HS-5 (cell line): Measurements from ENCODE around the gene SDS.

ENCODE experiments used
- DNase-seq: peaks from one replicate; pipeline ENCODE4 v3.0.0-alpha.2; 2012; ENCODE audit warnings: low read depth

The SDS gene

DNA sequence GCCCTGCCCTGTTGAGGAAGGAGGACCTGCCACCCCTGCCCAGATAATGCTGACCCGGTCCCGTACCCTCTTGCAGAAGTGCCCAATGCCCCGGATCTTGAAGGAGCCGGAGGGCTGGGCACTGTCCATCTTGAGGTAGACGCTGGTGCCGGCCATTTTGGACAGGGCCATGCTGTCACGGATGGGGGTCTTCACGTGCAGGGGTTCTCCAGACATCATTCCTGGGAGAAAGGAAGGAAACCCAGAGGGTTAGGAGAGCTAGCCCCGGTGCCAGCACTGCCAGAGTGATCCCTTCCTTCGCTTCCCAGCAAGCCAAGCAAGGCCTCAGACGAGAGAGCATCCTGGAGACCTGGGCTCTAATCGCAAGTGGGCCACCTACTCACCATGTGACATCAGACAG, 4.2 kb downstream of the SDS start:
- no peak for DNase-seq

DNA sequence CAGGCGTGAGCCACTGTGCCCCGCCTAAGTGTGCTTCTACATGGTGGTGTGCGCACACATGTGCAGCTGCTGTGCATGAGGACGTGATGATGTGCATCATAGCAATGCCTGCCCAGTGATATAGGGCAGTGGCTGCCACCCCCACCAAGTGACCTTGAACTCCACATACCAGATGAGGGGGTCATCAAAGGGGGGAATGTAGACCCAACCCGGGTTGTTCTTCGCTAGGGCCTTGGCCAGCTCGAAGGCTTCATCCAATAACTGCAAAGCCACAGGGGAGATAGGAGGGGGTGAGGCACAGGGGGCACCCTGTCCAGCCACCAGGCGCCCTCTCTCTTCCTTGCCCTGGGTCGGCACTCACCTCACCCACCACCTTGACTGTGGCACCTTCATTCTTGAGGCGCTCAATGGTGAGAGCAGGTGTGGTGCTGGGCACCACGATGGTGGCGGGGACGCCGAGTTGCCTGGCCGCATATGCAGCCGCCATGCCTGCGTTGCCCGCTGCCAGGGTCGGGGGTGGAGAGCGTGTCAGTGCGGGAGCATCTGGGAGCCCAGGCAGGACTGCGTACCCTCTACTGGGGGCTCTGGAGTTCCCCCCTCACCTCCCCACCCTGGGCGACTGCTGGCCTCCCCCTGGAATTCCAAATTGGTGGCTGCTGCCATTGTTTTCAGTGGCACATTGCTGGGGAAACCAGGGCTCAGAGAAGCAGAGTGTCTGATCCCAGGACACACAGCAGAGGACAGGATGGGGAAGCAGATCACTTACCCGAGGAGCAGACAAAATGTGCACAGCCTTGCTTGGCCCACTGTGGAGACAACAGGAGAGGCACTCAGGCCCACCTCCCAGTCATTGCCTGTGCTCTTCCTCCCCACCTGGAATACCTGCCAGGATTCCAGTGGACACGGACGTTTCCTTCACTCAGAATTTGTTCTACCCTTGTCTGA, 5.1 kb downstream of the SDS start:
- no peak for DNase-seq

DNA sequence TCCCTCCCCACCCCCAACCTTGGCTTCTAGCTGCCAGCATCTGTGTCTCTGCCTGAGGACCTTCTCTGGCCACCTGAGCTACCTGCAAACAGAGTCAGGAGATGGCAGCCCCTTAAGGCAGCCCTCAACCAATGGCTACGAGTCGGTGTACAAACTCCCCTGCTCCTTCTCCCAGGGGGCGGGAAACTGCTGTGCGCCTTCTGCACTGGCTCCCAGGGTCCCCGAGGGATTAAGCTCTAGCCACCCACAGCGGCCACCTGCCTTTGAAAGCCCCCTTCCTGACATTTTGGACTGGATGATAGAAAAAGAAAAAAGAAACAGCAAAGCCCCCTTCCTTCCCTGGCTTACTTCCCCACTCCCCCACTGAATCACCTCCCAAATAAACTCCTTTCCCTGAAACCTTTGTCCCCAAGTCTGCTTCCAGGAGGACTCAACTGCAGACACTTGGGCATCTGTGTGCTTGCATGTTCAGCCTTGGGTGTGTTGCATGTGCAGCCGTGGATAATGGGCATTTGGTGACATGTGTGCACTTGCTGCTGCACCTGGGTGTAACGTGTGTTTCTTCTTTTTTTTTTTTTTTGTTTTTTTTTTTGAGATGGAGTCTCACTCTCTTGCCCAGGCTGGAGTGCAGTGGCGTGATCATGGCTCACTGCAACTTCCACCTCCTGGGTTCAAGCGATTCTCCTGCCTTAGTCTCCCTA, 6.0 kb downstream of the SDS start:
- DNase-seq, result no peak

DNA sequence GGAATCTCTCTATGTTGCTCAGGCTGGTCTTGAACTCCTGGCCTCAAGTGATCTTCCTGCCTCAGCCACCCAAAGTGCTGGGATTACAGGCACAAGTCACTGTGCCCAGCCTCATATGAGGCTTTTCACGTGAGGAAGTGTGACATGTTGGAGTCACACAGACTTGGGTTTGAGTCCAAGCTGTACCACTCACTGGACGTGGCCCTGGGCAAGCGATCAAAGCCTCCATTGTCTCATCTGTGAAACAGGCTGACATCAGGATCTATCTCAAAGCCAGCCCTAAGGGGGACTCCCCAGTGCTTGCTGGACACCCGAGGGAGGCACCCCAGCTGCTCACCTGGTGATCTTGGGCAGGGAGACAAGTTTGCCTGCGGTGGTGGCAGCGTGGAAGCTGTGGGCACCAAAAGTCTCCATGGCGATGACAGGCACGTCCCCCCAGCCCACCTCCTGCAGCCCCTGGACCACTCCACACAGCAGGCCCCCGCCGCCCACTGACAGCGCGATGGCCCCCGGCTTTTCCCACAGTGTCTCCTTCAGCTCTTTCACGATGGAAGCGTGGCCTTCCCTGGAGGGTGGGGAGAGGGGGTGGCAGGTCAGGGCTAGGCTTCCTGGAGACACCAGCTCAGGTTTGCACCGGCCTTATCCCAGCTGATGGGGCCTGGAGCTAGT, 6.7 kb downstream of the SDS start:
- no peak for DNase-seq

DNA sequence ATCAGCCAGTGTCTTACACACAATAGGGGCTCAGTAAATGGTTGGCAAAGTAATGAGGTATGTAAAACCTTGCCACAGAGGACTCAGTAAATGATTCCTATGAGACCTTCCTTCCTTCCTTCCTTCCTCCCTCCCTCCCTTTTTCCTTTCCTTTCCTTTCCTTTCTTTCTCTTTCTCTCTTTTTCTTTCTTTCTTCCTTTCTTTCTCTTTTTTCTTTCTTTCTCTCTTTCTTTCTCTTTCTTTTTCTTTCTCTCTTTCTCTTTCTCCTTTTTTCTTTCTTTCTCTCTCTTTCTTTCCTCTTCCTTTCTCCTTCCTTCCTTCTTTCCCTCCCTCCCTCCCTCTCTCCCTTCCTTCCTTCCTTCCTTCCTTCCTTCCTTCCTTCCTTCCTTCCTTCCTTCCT, 7.5 kb downstream of the SDS start:
- no peak for DNase-seq

DNA sequence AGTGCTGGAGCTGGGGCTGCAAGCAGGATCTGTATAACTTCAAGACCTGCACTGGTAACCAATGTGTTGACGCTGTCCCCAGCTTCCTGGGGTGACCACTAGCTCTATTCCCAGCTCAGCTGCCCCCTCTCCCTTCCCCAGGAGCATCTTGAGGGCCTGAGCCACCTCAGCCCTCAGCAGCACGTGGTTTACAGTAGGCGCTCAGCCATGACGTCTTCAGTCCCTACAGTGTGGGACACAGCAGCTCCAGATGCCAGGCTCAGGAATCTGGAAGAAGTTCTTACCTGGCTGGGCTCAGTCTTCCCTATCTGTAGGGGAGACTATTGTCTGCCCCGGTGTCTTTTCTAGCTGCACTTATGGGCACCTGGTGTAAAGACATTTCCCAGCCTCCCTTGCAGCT, 8.6 kb downstream of the SDS start:
- no peak for DNase-seq

DNA sequence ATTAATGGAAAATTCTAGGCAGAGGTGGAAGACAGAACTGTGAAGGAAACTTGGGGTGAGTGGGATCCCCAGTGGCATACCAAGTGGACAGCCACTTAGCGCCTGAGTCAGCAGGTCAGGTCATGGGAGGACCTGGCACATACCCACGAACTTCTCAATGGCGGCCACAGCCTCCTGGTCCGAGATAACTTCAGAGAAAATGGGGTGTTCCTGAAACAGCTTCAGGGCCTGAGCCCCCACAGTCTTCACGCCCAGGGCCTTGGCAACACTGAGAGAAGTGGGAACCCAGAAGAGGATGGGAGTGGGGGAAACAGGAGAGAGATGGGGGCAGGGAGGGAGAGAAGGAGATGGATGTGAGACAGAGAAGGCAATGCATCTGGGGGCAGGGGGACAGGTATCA, 9.9 kb downstream of the SDS start:
- no peak for DNase-seq

DNA sequence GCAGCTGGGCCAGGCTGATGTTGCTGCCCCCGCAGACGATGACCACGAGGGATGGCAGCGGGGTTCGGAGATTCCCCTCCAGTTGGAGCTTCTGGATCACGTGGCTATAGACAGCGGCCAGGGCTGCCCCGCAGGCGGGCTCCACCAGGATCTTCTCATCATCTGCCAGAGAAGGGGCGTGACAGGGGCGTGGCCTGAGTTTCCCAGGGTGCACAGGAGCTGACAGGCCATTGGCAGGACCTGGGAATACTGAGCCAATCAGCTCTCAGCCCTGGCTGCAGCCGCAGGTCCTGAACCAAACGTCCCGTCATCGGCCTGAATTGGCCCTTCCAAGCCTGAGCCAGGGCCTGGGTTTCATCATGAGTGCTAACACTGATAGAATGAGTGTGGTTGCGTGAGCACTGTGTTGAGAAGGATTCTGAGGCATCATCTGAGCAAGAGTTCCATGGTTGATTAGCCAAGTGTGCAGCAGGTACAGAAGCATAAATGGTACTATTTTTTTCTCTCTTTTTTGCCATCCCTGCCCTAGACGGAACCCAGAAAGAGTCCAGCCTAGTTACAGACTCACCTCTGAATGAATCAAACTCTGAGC, 10.6 kb downstream of the SDS start:
- no peak for DNase-seq

DNA sequence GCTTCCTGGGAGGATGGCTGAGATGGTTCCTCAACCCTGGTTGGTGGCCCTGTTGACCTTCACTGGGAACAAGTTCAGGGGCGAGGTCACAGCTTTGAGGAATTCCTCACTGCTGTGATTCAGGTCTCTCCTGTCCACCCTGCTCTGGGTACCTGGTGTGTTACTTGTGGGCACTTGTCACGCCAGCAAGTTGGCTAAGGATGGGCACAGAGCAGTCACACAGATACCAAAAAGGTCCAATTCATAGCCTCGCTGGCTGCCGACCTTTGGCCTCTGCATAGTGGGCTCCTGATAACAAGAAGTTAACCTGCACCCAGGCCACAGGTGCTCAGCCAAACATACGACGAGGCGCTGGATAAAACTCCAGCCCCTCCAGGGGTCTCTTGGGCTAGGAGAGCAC, 11.2 kb downstream of the SDS start:
- no peak for DNase-seq

DNA sequence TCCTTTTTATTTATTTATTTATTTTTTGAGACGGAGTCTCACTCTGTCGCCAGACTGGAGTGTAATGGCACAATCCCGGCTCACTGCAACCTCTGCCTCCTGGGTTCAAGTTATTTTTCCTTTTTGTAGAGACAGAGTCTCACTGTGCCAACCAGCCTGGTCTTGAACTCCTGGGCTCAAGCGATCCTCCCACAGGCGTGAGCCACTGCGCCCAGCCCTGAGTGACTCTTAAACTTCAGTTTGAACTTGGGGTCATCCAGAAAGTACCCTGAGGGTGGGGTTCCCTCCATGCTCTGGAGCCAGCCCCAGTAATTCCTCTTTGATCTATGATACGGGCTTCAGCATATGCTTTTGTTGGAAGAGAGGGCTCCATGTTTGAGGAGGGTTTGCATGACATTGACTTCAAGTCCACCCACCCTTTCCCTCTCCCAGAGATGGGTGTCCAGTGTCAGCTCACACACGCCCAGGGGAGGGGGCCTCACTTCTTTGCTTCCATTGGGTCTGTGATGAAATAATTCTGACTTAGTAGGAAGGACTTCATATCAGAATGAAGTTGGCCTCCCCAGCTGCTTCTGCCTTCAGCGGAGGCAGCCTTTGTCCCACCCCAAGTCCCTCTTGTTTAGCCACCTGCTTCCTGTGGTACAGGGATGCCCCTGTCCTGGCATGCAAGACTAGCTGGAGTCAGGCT, 11.9 kb downstream of the SDS start:
- DNase-seq, result no peak

DNA sequence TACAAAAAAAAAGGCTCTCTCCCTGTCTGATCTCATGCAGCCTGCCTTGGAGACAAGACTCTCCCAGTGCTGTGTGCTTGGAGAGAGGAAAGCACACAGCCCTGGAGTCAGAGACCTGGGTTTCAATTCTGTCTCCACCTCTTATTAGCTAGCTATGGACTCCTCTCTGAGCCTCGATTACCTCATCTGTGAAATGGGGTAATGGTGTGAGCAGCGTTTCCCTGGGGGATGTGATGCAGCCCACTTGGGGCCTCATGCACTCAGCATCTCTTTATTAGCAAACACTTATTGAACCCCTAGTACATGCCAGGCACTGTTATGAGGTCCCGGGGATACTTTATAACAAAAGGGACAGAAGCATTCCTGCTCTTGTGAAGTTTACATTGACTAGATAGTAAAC, 12.5 kb downstream of the SDS start:
- DNase-seq, result no peak

DNA sequence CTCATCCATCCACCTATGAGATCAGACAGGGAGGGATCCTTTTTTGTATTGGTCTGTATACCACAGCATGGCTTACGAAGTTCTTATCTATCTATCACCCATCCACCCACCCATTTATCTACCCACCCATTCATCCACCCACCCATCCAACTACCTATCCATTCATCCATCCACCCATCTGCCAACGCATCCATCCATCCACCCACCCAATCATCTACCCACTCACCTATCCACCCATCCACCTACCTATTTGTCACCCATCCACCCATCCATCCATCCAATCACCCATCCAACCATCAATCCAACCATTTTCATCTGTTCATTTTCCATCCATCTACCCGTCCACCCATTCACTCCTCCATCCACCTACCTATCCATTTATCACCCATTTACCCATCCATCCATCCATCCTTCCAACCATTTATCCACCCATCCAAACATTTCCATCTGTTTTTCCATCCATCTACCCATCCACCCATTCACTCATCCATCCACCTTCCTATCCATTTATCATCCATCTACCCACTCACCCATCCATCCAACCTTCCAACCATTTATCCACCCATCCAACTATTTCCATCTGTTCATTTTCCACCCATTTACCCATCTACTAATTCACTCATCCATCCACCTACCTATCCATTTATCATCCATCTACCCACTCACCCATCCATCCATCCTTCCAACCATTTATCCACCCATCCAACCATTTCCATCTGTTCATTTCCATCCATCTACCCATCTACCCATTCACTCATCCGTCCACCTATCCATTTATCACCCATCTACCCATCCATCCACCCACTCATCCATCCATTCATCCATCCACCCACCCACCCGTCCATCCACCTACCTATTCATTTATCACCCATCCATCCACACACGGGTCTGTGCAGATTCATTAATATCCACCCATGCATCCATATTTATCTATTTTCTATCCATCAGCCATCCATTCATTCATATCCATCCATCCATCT, 13.3 kb downstream of the SDS start:
- no peak for DNase-seq

DNA sequence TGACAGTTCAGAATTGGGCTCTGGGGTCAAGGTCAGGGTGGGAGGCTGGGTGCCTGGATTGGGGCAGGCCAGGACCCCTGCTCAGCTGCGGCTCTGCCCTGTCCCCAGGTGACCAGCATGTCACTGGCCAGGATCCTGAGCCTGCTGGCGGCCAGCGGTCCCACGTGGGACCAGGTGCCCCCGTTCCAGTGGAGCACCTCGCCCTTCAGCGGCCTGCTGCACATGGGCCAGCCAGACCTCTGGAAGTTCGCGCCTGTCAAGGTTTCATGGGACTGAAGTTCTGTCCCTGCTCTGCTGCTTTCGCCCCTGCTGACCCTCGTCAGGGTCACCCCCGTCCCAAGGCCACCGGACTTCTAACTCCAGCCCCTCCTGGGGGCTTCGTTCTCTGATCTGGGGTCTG, 15.3 kb downstream of the SDS start:
- DNase-seq, result no peak

DNA sequence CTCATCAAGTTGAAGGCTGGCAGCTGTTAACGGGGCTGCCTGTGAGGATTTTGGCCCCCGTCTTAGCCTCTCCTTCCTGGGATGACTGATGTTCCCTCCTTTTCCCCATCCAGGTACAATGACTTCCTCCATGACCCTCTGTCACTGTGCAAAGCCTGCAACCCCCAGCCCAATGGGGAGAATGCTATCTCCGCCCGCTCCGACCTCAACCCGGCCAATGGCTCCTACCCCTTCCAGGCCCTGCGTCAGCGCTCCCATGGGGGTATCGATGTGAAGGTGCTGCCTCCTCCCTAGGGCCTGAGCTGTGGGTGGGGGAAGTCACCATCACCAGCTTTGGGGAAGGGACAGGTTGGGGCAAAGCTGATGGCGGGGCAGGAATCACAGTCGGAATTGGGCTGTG, 16.1 kb downstream of the SDS start:
- no peak for DNase-seq

DNA sequence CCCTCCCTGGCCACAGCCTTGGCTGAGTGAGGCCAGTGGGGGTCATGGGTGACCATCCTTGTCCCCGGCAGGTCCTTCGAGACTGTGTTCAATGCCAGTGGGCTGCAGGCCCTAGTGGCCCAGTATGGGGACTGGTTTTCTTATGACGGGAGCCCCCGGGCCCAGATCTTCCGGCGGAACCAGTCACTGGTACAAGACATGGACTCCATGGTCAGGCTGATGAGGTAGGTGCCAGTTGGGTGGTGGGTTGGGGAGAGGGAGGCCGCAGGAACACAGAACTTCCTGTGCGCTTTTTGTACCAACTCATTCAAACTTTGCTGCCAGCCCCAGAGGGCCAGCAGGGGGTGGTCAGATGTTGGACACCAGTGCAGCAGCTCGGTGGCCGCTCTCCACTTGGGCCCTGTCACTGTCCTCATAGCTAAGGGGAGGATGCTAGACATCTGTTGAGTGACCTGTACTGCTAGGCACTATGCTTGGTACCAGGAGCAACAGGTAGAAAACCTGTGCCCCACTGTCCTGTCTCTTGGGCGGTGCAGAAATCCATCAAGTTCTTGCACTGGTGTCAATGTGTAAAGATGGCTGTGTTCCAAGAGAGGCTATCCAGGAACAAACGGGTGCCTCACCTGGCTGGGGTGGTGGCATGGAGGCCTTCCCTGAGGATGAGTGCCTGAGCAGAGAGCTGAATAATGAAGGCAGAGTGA, 16.7 kb downstream of the SDS start:
- DNase-seq, result no peak

DNA sequence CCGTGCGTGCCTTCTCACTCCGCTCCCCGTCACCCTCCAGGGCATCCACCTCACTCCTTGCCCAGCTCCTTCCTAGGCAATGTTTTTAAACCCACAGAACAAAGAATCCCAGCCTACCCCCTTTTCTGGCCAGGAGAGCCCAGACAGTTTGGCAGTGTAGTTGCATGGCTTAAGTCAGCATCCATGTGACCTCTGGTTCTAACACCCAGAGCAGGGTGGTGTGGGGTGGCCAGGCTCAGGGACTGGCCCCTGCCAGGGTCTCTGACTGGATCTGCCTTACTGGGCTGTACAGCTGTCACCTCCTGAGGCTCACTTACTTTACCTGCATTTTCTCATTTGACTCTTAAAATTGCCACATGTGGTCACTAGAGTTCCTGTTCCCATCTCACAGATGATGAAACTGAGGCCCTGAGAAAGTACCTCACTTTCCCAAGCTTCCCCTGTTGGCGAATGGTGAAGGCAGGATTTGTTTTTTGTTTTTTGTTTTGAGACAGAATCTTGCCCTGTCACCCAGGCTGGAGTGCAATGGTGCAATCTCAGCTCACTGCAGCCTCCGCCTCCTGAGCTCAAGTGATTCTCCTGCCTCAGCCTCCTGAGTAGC, 18.3 kb downstream of the SDS start:
- DNase-seq, result no peak

DNA sequence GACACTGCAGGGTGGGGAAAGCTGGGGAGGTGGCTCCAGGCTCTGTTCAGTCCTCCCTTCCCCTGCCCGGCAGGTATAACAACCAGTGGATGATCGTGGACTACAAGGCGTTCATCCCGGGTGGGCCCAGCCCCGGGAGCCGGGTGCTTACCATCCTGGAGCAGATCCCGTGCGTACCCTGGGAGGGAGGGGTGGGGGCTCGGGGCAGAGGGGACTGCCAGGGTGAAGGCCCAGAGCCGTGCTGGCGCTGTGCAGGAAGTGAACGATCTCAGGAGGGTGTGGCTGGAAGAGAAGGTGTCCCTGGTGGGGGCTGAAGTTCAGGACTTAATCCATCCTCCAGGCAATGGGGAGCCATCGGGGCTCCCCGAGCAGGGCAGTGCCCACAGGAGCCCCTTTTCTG, 18.9 kb downstream of the SDS start:
- DNase-seq, result no peak

DNA sequence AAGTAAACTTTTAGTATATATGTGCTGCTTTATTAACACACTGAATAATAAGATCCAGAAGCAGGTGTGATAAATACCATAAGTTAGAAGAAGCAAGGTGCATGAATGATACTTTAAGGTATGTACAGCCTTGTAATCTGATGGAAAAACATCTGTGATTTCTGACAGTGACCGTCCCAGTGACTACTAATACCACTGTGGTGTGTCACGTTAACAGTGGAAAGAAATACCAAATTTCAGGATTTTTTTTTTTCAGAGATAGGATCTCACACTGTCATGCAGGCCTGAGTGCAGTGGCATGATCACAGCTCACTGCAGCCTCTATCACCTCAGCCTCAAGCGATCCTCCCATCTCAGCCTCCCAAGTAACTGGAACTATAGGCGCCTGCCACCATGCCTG, 21.5 kb downstream of the SDS start:
- DNase-seq, result no peak

DNA sequence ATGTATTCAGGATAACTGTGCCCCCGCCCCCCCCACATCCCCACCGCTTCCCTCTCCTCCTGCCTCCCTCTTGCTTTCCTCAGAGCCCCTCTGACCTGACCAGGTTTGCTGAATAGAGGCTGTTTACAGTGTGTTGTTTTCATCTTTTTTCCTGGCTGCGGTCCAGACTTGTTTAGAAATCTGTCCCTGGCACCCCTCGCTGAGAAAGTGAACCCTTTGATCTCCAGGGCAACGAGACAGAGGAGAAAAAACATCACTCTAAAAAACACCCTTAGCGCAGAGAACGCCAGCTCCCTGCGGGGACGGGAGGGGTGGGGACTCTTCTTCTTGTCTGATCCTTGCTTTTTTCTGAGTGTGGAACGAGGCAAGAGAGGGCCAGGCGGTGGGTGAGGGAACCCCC, 22.5 kb downstream of the SDS start:
- DNase-seq, result no peak

DNA sequence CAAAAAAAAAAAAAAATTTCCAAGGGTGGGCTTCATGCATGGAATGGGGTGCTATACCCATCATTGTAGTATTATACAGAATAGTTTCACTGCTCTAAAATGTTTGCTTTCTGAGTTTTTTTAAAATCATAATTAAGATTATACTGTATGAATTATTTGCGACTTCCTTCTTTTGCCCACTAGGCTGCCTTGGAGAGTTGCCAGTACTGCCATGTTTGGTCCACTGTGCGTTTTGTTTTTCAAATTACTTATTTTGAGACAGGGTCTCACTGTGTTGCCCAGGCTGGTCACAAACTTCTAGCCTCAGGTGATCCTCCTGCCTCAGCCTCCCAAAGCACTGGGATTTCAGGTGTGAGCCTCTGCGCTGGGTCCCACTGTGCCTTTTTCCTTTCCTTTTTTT, 25.4 kb downstream of the SDS start:
- no peak for DNase-seq
